RWPE1 (cell line): ENCODE results near the gene CAMK2D.

Experiments used
- CTCF ChIA-PET: fragments of 350-600 bp; sonication (Branson Sonifier 250); formaldehyde crosslinking; extraction: SDS; loops from one replicate; lab custom pipeline; 2021; lab: Yijun Ruan, JAX
- POLR2A ChIA-PET: fragments of 400-600 bp; formaldehyde crosslinking; extraction: SDS; loops from one replicate; lab custom pipeline; 2020; ENCODE audit warnings: antibody characterized with exemption; ENCODE audit not compliant: low non-redundant PET; lab: Yijun Ruan, JAX
- DNase-seq: peaks from one replicate; pipeline ENCODE4 v3.0.0; 2012; ENCODE audit warnings: low spot score
- H3K27ac ChIP-seq: fragments of 450-650 bp; 2 replicates; pipeline ENCODE4 v1.5.1; 2017
- CTCF ChIP-seq: fragments of 450-650 bp; conservative IDR thresholded peaks from 2 replicates; pipeline ENCODE4 v1.5.1; 2017; ENCODE audit warnings: low read depth, mild to moderate bottlenecking

Gene CAMK2D

DNA sequence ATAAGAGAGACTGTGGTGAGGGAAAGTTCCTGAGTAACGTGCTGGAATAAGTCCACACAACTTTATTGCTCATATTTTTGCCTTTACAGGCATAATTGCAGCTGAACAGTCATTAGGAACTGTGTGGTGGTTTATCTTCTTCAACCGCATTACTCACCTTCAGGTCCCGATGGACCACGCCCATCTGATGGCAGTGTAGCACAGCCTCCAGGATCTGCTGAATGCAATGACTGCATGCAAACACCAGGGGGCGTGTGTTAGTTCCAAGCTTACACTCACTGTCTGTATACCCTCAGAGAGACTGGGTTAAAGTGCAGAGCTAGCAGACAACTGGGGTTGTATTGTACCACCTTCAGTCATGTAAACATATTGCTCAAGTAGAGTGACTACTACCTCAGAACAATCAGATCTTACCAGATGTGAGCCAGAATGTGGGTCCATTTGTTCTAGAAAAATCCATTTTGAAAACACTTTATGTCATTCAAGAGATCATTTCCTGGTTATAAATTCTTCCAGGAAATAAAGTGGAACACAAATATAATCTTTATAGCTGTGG lies 214.0 kb downstream of the CAMK2D start:
- no peak overlapping the region for H3K27ac ChIP-seq
- CTCF ChIA-PET: interaction anchor here (0.6 to 1.9 kb wide), 18 partner anchors 10 to 1254 kb away, joined by 3 to 13 read pairs (median 4); no protein-coding TSS in a partner anchor
- POLR2A ChIA-PET: no interaction called here

GRCh38 chr4:113541933-113542332 lies 219.6 kb downstream of the CAMK2D start:
- no peak for DNase-seq
- CTCF ChIA-PET: no interaction called here
- no peak overlapping the region for H3K27ac ChIP-seq
- POLR2A ChIA-PET: no interaction called here
- TF ChIP-seq CTCF: no peak

More for the DNA sequence above, 214.0 kb downstream of the CAMK2D start:
- TF ChIP-seq CTCF: peak; percentile 88
- peak; percentile 91 for DNase-seq

- ChIA-PET CTCF (no interaction called here), POLR2A (no interaction called here)
- no peak for TF ChIP-seq CTCF
- no peak overlapping the region for H3K27ac ChIP-seq
- DNase-seq: no peak
Measured at GRCh38 chr4:113540859-113541258, 220.7 kb downstream of the CAMK2D start.

GRCh38 chr4:113539408-113539807 lies 222.1 kb downstream of the CAMK2D start:
- TF ChIP-seq CTCF: no peak
- no peak overlapping the region for H3K27ac ChIP-seq
- ChIA-PET CTCF (no interaction called here), POLR2A (no interaction called here)
- no peak for DNase-seq

DNA sequence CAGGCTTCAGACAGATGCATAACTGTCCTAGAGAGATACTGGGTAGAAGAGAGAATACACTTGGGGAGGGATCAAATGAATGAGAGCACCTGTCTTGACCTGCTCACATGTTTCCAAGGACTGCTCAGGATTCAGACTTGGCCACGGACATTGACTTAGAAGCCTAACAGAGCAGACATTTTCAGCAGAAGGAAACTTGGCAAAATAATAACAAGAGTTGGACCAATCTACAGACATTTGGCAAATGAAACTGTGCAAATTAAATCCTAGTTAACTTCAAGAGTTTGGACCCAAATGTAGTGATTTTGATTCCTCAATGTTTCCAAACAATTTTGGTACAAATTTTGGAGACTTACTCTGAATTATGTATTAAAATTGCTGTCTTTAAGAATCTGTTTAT lies 223.9 kb downstream of the CAMK2D start:
- no peak for DNase-seq
- TF ChIP-seq CTCF: no peak
- POLR2A ChIA-PET: no interaction called here

DNA sequence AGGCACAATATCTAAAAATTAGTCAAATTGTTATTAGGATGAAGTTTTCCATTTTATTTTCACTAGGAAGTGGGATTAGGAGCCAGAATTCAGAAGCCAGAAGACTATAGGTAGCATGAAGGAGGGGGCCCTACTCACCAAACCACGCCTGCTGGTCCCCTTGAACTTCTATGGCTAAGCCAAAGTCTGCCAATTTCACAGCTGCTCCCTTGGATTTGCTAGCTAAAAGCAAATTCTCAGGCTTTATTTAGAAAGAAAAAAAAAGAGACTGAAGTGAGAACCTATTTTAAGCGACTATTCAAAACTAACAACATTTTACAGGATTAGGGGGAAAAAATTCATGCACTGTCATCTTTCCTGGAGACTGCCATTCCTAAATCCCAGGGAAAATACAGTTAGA lies 224.3 kb downstream of the CAMK2D start:
- DNase-seq: no peak
- CTCF ChIA-PET: no interaction called here
- POLR2A ChIA-PET: no interaction called here
- no peak for TF ChIP-seq CTCF
- no peak overlapping the region for H3K27ac ChIP-seq

More for the DNA sequence above, 223.9 kb downstream of the CAMK2D start:
- no peak overlapping the region for H3K27ac ChIP-seq
- CTCF ChIA-PET: no interaction called here

DNA sequence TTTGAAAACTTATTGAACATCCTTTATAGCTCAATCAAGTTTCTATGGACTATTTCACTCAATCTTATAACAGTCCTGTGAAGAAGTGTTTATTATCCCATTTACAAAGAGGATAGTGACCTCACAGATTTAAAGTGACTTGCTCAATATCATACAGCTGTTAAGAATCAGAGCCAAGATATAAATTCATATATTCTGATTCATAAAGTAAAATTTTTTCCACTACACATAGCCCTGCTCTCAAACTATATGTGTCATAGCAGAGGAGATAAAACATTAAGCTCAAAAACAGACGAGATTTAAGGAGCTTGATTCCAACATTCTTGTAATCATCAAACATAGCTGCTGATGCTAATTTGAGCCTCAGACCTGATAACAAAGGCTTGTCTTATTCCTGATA lies 226.8 kb downstream of the CAMK2D start:
- ChIA-PET CTCF (no interaction called here), POLR2A (no interaction called here)
- no peak for DNase-seq
- no peak for TF ChIP-seq CTCF
- no peak overlapping the region for H3K27ac ChIP-seq
